Measurements from ENCODE around the gene ANLN. TPM values are rescaled to one million over a fixed set of nuclear protein-coding genes. Genes with fewer than 3 reads are reported as not detected.

The ANLN gene
- total RNA-seq, 4 donors from 2014 or later, result 2.9 to 7.5 (median 6.0) TPM

- TF ChIP-seq CTCF (IDR thresholded peaks at IDR 0.05; ENCODE audit: low read depth), result no peak
These were observed 32.4 kb downstream of the ANLN start for GRCh38 chr7:36422072-36422471.

- TF ChIP-seq CTCF (IDR thresholded peaks at IDR 0.05; ENCODE audit: low read depth), result no peak
These were observed 34.0 kb downstream of the ANLN start for GRCh38 chr7:36423633-36424032.

- TF ChIP-seq CTCF (IDR thresholded peaks at IDR 0.05; ENCODE audit: low read depth), result no peak
These were observed 40.5 kb downstream of the ANLN start for GRCh38 chr7:36430186-36430585.

- TF ChIP-seq CTCF (IDR thresholded peaks at IDR 0.05; ENCODE audit: low read depth), result no peak
These were observed 41.2 kb downstream of the ANLN start for GRCh38 chr7:36430881-36431280.

- TF ChIP-seq CTCF (IDR thresholded peaks at IDR 0.05; ENCODE audit: low read depth), result no peak
These were observed 48.5 kb downstream of the ANLN start for GRCh38 chr7:36438211-36438610.

GRCh38 chr7:36439624-36440023, 50.0 kb downstream of the ANLN start:
- TF ChIP-seq CTCF (IDR thresholded peaks at IDR 0.05; ENCODE audit: low read depth), result no peak

GRCh38 chr7:36440880-36441279, 51.2 kb downstream of the ANLN start:
- TF ChIP-seq CTCF (IDR thresholded peaks at IDR 0.05; ENCODE audit: low read depth), result no peak

Data from subcutaneous adipose tissue (tissue), 4 donors.